SK-N-SH (cell line): ENCODE results near the gene HTR7. TPM values are rescaled to one million over a fixed set of nuclear protein-coding genes. Genes with fewer than 3 reads are reported as not detected.

Experiments
- CTCF ChIA-PET: fragments of 300-600, 350-600 bp; formaldehyde crosslinking; extraction: SDS; loops from one replicate; lab custom pipeline; 2021; lab: Yijun Ruan, JAX
- POLR2A ChIA-PET: fragments of 350-600 bp; sonication (Branson Sonifier 250); formaldehyde crosslinking; extraction: SDS; loops from one replicate; lab custom pipeline; 2020; ENCODE audit warnings: antibody characterized with exemption, inconsistent platforms; lab: Yijun Ruan, JAX
- DNase-seq: peaks from one replicate; pipeline ENCODE4 v3.0.0; 2012
- H2AFZ ChIP-seq: fragments of 200-600 bp; sonication (generic); 2 replicates; pipeline ENCODE4 v1.8.1; 2016; ENCODE audit warnings: antibody characterized with exemption, mild to moderate bottlenecking, low read depth
- H3F3A ChIP-seq: fragments of 200-600 bp; sonication (generic); replicated peaks from 2 replicates; pipeline ENCODE3; 2016; ENCODE audit warnings: antibody characterized with exemption, mild to moderate bottlenecking; ENCODE audit not compliant: insufficient read depth
- H3K27ac ChIP-seq, 2 experiments: fragments of 200-500 bp in 1 of 2; fragments of 200-600 bp in 1 of 2; sonication (Bioruptor generic) in 1 of 2; sonication (generic), shearing (Covaris generic) in 1 of 2; 2 replicates each; pipeline versions ENCODE4 v1.5.1 to v1.6.1; 2014 to 2016; ENCODE audit warnings: low read depth in 2 of 2, inconsistent platforms in 1 of 2, low read length in 1 of 2, mild to moderate bottlenecking in 1 of 2, mixed read lengths in 1 of 2
- H3K27me3 ChIP-seq: fragments of 200-600 bp; sonication (generic), shearing (Covaris generic); 2 replicates; pipeline ENCODE4 v1.6.1; 2016; ENCODE audit warnings: mixed run types; ENCODE audit not compliant: insufficient read depth
- H3K36me3 ChIP-seq, 2 experiments: fragments of 200-500 bp in 1 of 2; fragments of 200-600 bp in 1 of 2; sonication (Bioruptor generic) in 1 of 2; sonication (generic) in 1 of 2; replicated peaks in 1 of 2; 2 replicates each; pipeline versions ENCODE3 to v1.5.1; 2014 to 2016; ENCODE audit warnings: low read length in 1 of 2, mild to moderate bottlenecking in 1 of 2; ENCODE audit not compliant: insufficient read depth in 2 of 2, control insufficient read depth in 1 of 2
- H3K4me1 ChIP-seq, 2 experiments: fragments of 200-500 bp in 1 of 2; fragments of 200-600 bp in 1 of 2; sonication (Bioruptor generic) in 1 of 2; sonication (generic), shearing (Covaris generic) in 1 of 2; 2 replicates each; pipeline versions ENCODE4 v1.5.1 to v1.6.1; 2014 to 2016; ENCODE audit warnings: low read depth in 1 of 2, low read length in 1 of 2, mixed run types in 1 of 2; ENCODE audit not compliant: insufficient read depth in 2 of 2, control insufficient read depth in 1 of 2
- H3K4me2 ChIP-seq: fragments of 200-600 bp; sonication (generic), shearing (Covaris generic); 2 replicates; pipeline ENCODE4 v1.6.1; 2017; ENCODE audit warnings: mixed run types
- H3K4me3 ChIP-seq, 2 experiments: fragments of 200-500 bp in 1 of 2; fragments of 200-600 bp in 1 of 2; sonication (Bioruptor generic) in 1 of 2; sonication (generic), shearing (Covaris generic) in 1 of 2; 2 replicates each; pipeline versions ENCODE4 v1.5.1 to v1.8.1; 2014 to 2016; ENCODE audit warnings: low read depth in 2 of 2, inconsistent platforms in 1 of 2, low read length in 1 of 2, mild to moderate bottlenecking in 1 of 2, mixed read lengths in 1 of 2, moderate library complexity in 1 of 2
- H3K79me2 ChIP-seq: fragments of 200-600 bp; sonication (generic); 2 replicates; pipeline ENCODE4 v1.8.1; 2017; ENCODE audit warnings: mild to moderate bottlenecking; ENCODE audit not compliant: insufficient read depth
- H3K9ac ChIP-seq: fragments of 200-600 bp; sonication (generic); 2 replicates; pipeline ENCODE4 v1.6.1; 2017; ENCODE audit warnings: mixed run types
- H3K9me2 ChIP-seq: fragments of 200-600 bp; sonication (generic); 2 replicates; pipeline ENCODE4 v1.6.1; 2017; ENCODE audit warnings: mixed run types
- H3K9me3 ChIP-seq: fragments of 200-600 bp; sonication (generic); 2 replicates; pipeline ENCODE4 v1.6.1; 2017; ENCODE audit warnings: mixed run types, mild to moderate bottlenecking, moderate library complexity
- H4K20me1 ChIP-seq: fragments of 200-600 bp; sonication (generic); 2 replicates; pipeline ENCODE4 v1.6.1; 2017; ENCODE audit warnings: mild to moderate bottlenecking, mixed run types; ENCODE audit not compliant: insufficient read depth
- CHD2 ChIP-seq: fragments of 150-350 bp; IDR thresholded peaks from 2 replicates; pipeline ENCODE4 v1.6.1; 2018; ENCODE audit warnings: low read length; ENCODE audit not compliant: partially characterized antibody
- EP300 ChIP-seq, 2 experiments: IDR thresholded peaks; 2 replicates each; pipeline versions ENCODE4 v1.4.0 to v1.6.1; 2012; ENCODE audit warnings: borderline replicate concordance in 1 of 2, low read depth in 1 of 2, low read length in 1 of 2
- EZH2phosphoT487 ChIP-seq: fragments of 200-600 bp; sonication (generic); IDR thresholded peaks from 2 replicates; pipeline ENCODE4 v1.6.1; 2017; ENCODE audit warnings: low read depth, mixed run types, mild to moderate bottlenecking, antibody characterized with exemption, moderate library complexity, borderline replicate concordance
- FOSL2 ChIP-seq: IDR thresholded peaks from 2 replicates; pipeline ENCODE4 v1.4.0; 2012; ENCODE audit warnings: low read depth, mild to moderate bottlenecking, moderate library complexity, borderline replicate concordance
- FOXJ3 ChIP-seq: sonication (generic); formaldehyde crosslinking; IDR thresholded peaks from 2 replicates; pipeline ENCODE4 v1.5.1; 2020; ENCODE audit warnings: mild to moderate bottlenecking, missing genetic modification reagents
- GATA2 ChIP-seq: sonication (generic); formaldehyde crosslinking; IDR thresholded peaks from 2 replicates; pipeline ENCODE4 v1.5.0; 2020; ENCODE audit warnings: mild to moderate bottlenecking, missing genetic modification reagents
- MAX ChIP-seq: IDR thresholded peaks from 2 replicates; pipeline ENCODE4 v1.4.0; 2012; ENCODE audit warnings: low read depth
- MXI1 ChIP-seq: IDR thresholded peaks from 2 replicates; pipeline ENCODE4 v1.6.1; 2012; ENCODE audit warnings: mild to moderate bottlenecking, low read depth, low read length, improper control_type of control experiment
- NFIC ChIP-seq: IDR thresholded peaks from 2 replicates; pipeline ENCODE4 v1.4.0; 2012; ENCODE audit warnings: borderline replicate concordance
- PBX3 ChIP-seq: IDR thresholded peaks from 2 replicates; pipeline ENCODE4; 2012
- REST ChIP-seq: IDR thresholded peaks from 2 replicates; pipeline ENCODE4 v1.6.1; 2012; ENCODE audit warnings: mild to moderate bottlenecking, low read depth, low read length, moderate library complexity
- SIN3A ChIP-seq: IDR thresholded peaks from 2 replicates; pipeline ENCODE4 v1.6.1; 2012; ENCODE audit warnings: low read depth, mild to moderate bottlenecking, low read length, moderate library complexity, borderline replicate concordance
- TEAD4 ChIP-seq: IDR thresholded peaks from 2 replicates; pipeline ENCODE4 v1.4.0; 2012; ENCODE audit warnings: mild to moderate bottlenecking, borderline replicate concordance; ENCODE audit not compliant: insufficient read depth
- USF2 ChIP-seq: fragments of 150-350 bp; IDR thresholded peaks from 2 replicates; pipeline ENCODE4 v1.6.1; 2017; ENCODE audit warnings: antibody characterized with exemption, low read length, low read depth, borderline replicate concordance
- YY1 ChIP-seq: IDR thresholded peaks from 2 replicates; pipeline ENCODE4 v1.4.0; 2012; ENCODE audit warnings: low read depth, mild to moderate bottlenecking
- ZBTB33 ChIP-seq: IDR thresholded peaks from 2 replicates; pipeline ENCODE4 v1.4.0; 2012; ENCODE audit warnings: low read depth, borderline replicate concordance
- WGBS: methylation state at CpG from one replicate; pipeline ENCODE4 v1.1.6; 2017; ENCODE audit warnings: low lambda C conversion rate; 5-methylcytosine and 5-hydroxymethylcytosine counted together
- polyA plus RNA-seq, 3 experiments: library from polyadenylated mRNA; depleted of rRNA; stranded (reverse); fragments of >200 nt; gene quantifications; 2 replicates each; pipeline ENCODE4 v1.2.3, GENCODE V29; 2012

The HTR7 gene
- polyA plus RNA-seq, 1 of the 3 experiments (the other 2 are of a cell fraction): 0.16 TPM

- TF ChIP-seq REST: no peak
- no peak for TF ChIP-seq EP300 (IDR thresholded peaks at IDR 0.05; ENCODE audit: borderline replicate concordance in 1 of 2, low read depth in 1 of 2, low read length in 1 of 2)
- no peak for TF ChIP-seq NFIC
Observed at GRCh38 chr10:90834326-90834725, 23.5 kb downstream of the HTR7 start (continued).

GRCh38 chr10:90832111-90832510 is 25.7 kb downstream of the HTR7 start:
- POLR2A ChIA-PET: no interaction called here
- Histone ChIP-seq H3K9me3 (no peaks in the 10 kb centered on the region), H3K79me2 (no peaks in the 10 kb centered on the region), H3K27me3 (no peaks in the 10 kb centered on the region; the same call in 1 of the 2 replicates), H3K9me2 (no peaks in the 10 kb centered on the region), H3K9ac (no peak overlapping the region), H3K4me1 (no peaks in the 10 kb centered on the region), H2AFZ (no peak overlapping the region), H4K20me1 (no peaks in the 10 kb centered on the region), H3K4me3 (no peak overlapping the region), H3F3A (no peaks in the 10 kb centered on the region), H3K36me3 (no peaks in the 10 kb centered on the region), H3K4me2 (no peak overlapping the region), H3K27ac (no peak overlapping the region)
- no peak for DNase-seq
- TF ChIP-seq SIN3A: no peak
- no peak for TF ChIP-seq MAX
- no peak for TF ChIP-seq PBX3
- no peak for TF ChIP-seq FOSL2
- no peak for TF ChIP-seq YY1
- TF ChIP-seq MXI1: no peak
- CTCF ChIA-PET: no interaction called here
- WGBS: 5% methylated on average over 4 of the region's 17 CpGs

- no peaks in the 10 kb centered on the region for H4K20me1 ChIP-seq
- H3K4me2 ChIP-seq: no peak overlapping the region
- DNase-seq: no peak
- H3K9me2 ChIP-seq: no peaks in the 10 kb centered on the region
- no peaks in the 10 kb centered on the region for H3K4me1 ChIP-seq
- POLR2A ChIA-PET: no interaction called here
- H3K9ac ChIP-seq: no peak overlapping the region
- CTCF ChIA-PET: no interaction called here
- WGBS: no CpG with 5 or more reads among the region's 1 CpG
- H3K79me2 ChIP-seq: no peaks in the 10 kb centered on the region
- no peaks in the 10 kb centered on the region for H3F3A ChIP-seq
- no peak overlapping the region for H3K27ac ChIP-seq
- no peak overlapping the region for H2AFZ ChIP-seq
- H3K36me3 ChIP-seq: no peaks in the 10 kb centered on the region
- H3K4me3 ChIP-seq: no peak overlapping the region
- no peaks in the 10 kb centered on the region for H3K9me3 ChIP-seq
- H3K27me3 ChIP-seq: no peaks in the 10 kb centered on the region
- TF ChIP-seq PBX3 (no peak), GATA2 (CRISPR knock-in tag) (no peak), TEAD4 (no peak), NFIC (no peak), FOXJ3 (CRISPR knock-in tag) (no peak), EZH2phosphoT487 (no peak), USF2 (no peak), CHD2 (no peak), ZBTB33 (no peak)
Observed at GRCh38 chr10:90822508-90822907, 35.3 kb downstream of the HTR7 start.
